HepG2 (cell line): ENCODE results near the gene CIROP. TPM values are rescaled to one million over a fixed set of nuclear protein-coding genes. Genes with fewer than 3 reads are reported as not detected.

Experiments
- RORA ChIP-seq: sonication (generic); formaldehyde crosslinking; IDR thresholded peaks from 2 replicates; pipeline ENCODE4 v1.5.0; 2020; ENCODE audit warnings: mild to moderate bottlenecking, missing genetic modification reagents, moderate library complexity
- SPEN ChIP-seq: sonication (generic); formaldehyde crosslinking; IDR thresholded peaks from 2 replicates; pipeline ENCODE4 v1.5.1; 2020; ENCODE audit warnings: low read depth, mild to moderate bottlenecking, missing genetic modification reagents
- TEAD2 ChIP-seq: sonication (generic); formaldehyde crosslinking; IDR thresholded peaks from 2 replicates; pipeline ENCODE4 v1.9.0; 2021; ENCODE audit warnings: missing genetic modification reagents
- ZBTB7B ChIP-seq: sonication (generic); formaldehyde crosslinking; IDR thresholded peaks from 2 replicates; pipeline ENCODE4 v1.4.0; 2020; ENCODE audit warnings: missing genetic modification reagents
- ZNF274 ChIP-seq: sonication (generic); formaldehyde crosslinking; IDR thresholded peaks from 2 replicates; pipeline ENCODE4 v1.5.1; 2020; ENCODE audit warnings: mild to moderate bottlenecking, missing genetic modification reagents
- ZNF839 ChIP-seq: sonication (generic); formaldehyde crosslinking; IDR thresholded peaks from 2 replicates; pipeline ENCODE4 v1.4.0; 2020; ENCODE audit warnings: missing genetic modification reagents, mild to moderate bottlenecking, borderline replicate concordance
- ZNF883 ChIP-seq: sonication (generic); formaldehyde crosslinking; IDR thresholded peaks from 2 replicates; pipeline ENCODE4 v1.5.1; 2020; ENCODE audit warnings: mild to moderate bottlenecking, missing genetic modification reagents; ENCODE audit errors: not compliant biosample characterization
- ZSCAN12 ChIP-seq: sonication (generic); formaldehyde crosslinking; IDR thresholded peaks from 2 replicates; pipeline ENCODE4 v1.9.0; 2021; ENCODE audit warnings: mild to moderate bottlenecking, missing genetic modification reagents
- polyA plus RNA-seq, 8 experiments: library from polyadenylated mRNA; depleted of rRNA in 3 of 8; stranded (reverse) in 7 of 8; unstranded in 1 of 8; fragments of >200 nt; fragmentation: Illumina TruSeq in 4 of 8; extraction: Trizol in 4 of 8; gene quantifications; 2 replicates each; pipeline versions ENCODE4 v1.2.1 to v1.2.3, GENCODE V29; 2011 to 2016; ENCODE audit warnings: low read depth in 4 of 8, missing spikeins in 1 of 8, mixed read lengths in 1 of 8; ENCODE audit not compliant: insufficient read depth in 1 of 8
- total RNA-seq, 5 experiments: library from RNA; depleted of rRNA; stranded (reverse); fragments of >200 nt; fragmentation: Illumina TruSeq; extraction: Trizol; gene quantifications; 2 replicates each; pipeline ENCODE4 v1.2.3, GENCODE V29; 2016; ENCODE audit warnings: low read depth in 1 of 5
- TF ChIP-seq, protein P1 (sequence below): sonication (generic); formaldehyde crosslinking; IDR thresholded peaks from 2 replicates; pipeline ENCODE4 v1.4.0; 2020; ENCODE audit warnings: missing genetic modification reagents
- TF ChIP-seq, protein P2 (sequence below): sonication (generic); formaldehyde crosslinking; IDR thresholded peaks from 2 replicates; pipeline ENCODE4 v1.5.0; 2020; ENCODE audit warnings: missing genetic modification reagents, mild to moderate bottlenecking, borderline replicate concordance
- TF ChIP-seq, protein P3 (sequence below): sonication (generic); formaldehyde crosslinking; IDR thresholded peaks from 2 replicates; pipeline ENCODE4 v1.4.0; 2020; ENCODE audit warnings: missing genetic modification reagents, borderline replicate concordance
- TF ChIP-seq, protein P4 (sequence below): sonication (generic); formaldehyde crosslinking; IDR thresholded peaks from 2 replicates; pipeline ENCODE4 v1.9.0; 2022; ENCODE audit warnings: low read depth, missing genetic modification reagents
- TF ChIP-seq, protein P5 (sequence below): sonication (generic); formaldehyde crosslinking; IDR thresholded peaks from 2 replicates; pipeline ENCODE4 v1.4.0; 2020; ENCODE audit warnings: missing genetic modification reagents, borderline replicate concordance
- TF ChIP-seq, protein P6 (sequence below): sonication (generic); formaldehyde crosslinking; conservative IDR thresholded peaks from 2 replicates; pipeline ENCODE4 v1.4.0; 2020; ENCODE audit warnings: missing genetic modification reagents

The CIROP gene
- total and polyA plus RNA-seq, 2 of the 13 experiments (the other 11 are each of a cell fraction or from before 2014, with no cell fraction given), result 0.07 TPM; not detected in 1

DNA sequence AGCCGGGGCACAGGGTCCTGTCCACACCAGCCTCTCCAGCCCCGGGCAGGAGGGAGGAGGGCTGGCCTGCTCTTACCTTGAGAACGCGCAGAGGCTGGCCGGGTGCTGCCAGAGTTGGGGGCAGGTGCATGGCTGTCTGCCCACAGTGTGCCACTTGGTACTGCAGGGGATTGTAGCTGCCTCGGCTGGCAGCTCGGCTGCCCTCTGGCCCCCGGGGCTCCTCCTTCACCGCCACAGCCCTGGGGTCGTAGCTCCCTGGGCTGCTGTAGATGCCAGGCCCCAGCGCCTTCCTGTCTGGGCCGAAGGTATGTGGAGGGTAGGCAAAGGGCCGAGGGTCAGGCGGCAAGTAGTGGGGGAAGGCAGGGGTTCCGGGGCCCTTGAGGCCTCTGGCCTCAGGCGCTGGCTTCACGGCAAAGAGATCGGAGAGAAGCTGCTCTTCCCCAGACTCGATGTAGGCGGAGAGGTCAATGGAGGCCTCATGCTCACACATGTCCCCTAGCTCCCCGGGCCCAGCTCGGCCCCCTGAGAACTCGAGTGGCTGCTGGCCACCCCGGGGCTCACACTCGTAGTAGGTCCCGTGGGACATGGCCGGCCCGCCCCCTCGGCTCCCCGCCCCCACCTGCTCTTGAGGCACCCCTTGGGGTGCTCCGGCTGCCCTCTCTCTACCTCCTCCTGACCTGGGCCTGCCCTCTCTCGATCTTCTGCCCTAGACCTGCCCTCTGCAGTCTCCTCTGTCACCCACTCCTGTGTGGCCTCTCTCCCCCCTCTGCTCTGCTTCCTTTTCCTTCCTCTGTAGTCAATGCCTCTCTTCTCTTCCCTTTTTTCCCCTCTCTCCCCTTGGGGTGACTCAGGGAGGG, 13.9 kb upstream of the CIROP start, which contains the start of gene CEBPE (continued):
- TF ChIP-seq, protein P1, sequence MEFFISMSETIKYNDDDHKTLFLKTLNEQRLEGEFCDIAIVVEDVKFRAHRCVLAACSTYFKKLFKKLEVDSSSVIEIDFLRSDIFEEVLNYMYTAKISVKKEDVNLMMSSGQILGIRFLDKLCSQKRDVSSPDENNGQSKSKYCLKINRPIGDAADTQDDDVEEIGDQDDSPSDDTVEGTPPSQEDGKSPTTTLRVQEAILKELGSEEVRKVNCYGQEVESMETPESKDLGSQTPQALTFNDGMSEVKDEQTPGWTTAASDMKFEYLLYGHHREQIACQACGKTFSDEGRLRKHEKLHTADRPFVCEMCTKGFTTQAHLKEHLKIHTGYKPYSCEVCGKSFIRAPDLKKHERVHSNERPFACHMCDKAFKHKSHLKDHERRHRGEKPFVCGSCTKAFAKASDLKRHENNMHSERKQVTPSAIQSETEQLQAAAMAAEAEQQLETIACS (CRISPR knock-in tag), result no peak
- TF ChIP-seq, protein P2, sequence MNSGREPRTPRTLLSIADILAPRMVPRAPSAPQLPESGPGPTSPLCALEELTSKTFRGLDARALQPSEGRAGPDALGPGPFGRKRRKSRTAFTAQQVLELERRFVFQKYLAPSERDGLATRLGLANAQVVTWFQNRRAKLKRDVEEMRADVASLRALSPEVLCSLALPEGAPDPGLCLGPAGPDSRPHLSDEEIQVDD, result no peak
- TF ChIP-seq, protein P3, sequence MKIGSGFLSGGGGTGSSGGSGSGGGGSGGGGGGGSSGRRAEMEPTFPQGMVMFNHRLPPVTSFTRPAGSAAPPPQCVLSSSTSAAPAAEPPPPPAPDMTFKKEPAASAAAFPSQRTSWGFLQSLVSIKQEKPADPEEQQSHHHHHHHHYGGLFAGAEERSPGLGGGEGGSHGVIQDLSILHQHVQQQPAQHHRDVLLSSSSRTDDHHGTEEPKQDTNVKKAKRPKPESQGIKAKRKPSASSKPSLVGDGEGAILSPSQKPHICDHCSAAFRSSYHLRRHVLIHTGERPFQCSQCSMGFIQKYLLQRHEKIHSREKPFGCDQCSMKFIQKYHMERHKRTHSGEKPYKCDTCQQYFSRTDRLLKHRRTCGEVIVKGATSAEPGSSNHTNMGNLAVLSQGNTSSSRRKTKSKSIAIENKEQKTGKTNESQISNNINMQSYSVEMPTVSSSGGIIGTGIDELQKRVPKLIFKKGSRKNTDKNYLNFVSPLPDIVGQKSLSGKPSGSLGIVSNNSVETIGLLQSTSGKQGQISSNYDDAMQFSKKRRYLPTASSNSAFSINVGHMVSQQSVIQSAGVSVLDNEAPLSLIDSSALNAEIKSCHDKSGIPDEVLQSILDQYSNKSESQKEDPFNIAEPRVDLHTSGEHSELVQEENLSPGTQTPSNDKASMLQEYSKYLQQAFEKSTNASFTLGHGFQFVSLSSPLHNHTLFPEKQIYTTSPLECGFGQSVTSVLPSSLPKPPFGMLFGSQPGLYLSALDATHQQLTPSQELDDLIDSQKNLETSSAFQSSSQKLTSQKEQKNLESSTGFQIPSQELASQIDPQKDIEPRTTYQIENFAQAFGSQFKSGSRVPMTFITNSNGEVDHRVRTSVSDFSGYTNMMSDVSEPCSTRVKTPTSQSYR (CRISPR knock-in tag), result no peak
- 0 out of 2 replicates have a peak, but pooled peaks have one; percentile 11 for TF ChIP-seq TEAD2 (CRISPR knock-in tag)
- TF ChIP-seq, protein P4, sequence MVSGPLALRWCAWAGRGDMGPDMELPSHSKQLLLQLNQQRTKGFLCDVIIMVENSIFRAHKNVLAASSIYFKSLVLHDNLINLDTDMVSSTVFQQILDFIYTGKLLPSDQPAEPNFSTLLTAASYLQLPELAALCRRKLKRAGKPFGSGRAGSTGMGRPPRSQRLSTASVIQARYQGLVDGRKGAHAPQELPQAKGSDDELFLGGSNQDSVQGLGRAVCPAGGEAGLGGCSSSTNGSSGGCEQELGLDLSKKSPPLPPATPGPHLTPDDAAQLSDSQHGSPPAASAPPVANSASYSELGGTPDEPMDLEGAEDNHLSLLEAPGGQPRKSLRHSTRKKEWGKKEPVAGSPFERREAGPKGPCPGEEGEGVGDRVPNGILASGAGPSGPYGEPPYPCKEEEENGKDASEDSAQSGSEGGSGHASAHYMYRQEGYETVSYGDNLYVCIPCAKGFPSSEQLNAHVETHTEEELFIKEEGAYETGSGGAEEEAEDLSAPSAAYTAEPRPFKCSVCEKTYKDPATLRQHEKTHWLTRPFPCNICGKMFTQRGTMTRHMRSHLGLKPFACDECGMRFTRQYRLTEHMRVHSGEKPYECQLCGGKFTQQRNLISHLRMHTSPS (CRISPR knock-in tag), result peak; percentile 74
- no peak for TF ChIP-seq ZBTB7B
- peak; percentile 22; the same call in 1 of the 2 replicates for TF ChIP-seq ZNF274 (CRISPR knock-in tag)
- TF ChIP-seq ZSCAN12 (CRISPR knock-in tag), result no peak
- peak; percentile 37 for TF ChIP-seq ZNF883 (CRISPR knock-in tag)
- no peak for TF ChIP-seq ZNF839
- TF ChIP-seq, protein P5, sequence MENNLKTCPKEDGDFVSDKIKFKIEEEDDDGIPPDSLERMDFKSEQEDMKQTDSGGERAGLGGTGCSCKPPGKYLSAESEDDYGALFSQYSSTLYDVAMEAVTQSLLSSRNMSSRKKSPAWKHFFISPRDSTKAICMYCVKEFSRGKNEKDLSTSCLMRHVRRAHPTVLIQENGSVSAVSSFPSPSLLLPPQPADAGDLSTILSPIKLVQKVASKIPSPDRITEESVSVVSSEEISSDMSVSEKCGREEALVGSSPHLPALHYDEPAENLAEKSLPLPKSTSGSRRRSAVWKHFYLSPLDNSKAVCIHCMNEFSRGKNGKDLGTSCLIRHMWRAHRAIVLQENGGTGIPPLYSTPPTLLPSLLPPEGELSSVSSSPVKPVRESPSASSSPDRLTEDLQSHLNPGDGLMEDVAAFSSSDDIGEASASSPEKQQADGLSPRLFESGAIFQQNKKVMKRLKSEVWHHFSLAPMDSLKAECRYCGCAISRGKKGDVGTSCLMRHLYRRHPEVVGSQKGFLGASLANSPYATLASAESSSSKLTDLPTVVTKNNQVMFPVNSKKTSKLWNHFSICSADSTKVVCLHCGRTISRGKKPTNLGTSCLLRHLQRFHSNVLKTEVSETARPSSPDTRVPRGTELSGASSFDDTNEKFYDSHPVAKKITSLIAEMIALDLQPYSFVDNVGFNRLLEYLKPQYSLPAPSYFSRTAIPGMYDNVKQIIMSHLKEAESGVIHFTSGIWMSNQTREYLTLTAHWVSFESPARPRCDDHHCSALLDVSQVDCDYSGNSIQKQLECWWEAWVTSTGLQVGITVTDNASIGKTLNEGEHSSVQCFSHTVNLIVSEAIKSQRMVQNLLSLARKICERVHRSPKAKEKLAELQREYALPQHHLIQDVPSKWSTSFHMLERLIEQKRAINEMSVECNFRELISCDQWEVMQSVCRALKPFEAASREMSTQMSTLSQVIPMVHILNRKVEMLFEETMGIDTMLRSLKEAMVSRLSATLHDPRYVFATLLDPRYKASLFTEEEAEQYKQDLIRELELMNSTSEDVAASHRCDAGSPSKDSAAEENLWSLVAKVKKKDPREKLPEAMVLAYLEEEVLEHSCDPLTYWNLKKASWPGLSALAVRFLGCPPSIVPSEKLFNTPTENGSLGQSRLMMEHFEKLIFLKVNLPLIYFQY (CRISPR knock-in tag), result no peak
- TF ChIP-seq SPEN, result peak; percentile 54
- no peak for TF ChIP-seq RORA (CRISPR knock-in tag)
- TF ChIP-seq, protein P6, sequence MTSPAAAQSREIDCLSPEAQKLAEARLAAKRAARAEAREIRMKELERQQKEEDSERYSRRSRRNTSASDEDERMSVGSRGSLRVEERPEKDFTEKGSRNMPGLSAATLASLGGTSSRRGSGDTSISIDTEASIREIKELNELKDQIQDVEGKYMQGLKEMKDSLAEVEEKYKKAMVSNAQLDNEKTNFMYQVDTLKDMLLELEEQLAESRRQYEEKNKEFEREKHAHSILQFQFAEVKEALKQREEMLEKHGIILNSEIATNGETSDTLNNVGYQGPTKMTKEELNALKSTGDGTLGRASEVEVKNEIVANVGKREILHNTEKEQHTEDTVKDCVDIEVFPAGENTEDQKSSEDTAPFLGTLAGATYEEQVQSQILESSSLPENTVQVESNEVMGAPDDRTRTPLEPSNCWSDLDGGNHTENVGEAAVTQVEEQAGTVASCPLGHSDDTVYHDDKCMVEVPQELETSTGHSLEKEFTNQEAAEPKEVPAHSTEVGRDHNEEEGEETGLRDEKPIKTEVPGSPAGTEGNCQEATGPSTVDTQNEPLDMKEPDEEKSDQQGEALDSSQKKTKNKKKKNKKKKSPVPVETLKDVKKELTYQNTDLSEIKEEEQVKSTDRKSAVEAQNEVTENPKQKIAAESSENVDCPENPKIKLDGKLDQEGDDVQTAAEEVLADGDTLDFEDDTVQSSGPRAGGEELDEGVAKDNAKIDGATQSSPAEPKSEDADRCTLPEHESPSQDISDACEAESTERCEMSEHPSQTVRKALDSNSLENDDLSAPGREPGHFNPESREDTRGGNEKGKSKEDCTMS (CRISPR knock-in tag), result no peak
